NK-92 (cell line): ENCODE measurements around the gene HS1BP3.

Experiments
- DNase-seq: peaks from one replicate; lab custom pipeline; 2025; ENCODE audit not compliant: unreplicated experiment; lab: John Stamatoyannopoulos, UW

Gene HS1BP3

DNA sequence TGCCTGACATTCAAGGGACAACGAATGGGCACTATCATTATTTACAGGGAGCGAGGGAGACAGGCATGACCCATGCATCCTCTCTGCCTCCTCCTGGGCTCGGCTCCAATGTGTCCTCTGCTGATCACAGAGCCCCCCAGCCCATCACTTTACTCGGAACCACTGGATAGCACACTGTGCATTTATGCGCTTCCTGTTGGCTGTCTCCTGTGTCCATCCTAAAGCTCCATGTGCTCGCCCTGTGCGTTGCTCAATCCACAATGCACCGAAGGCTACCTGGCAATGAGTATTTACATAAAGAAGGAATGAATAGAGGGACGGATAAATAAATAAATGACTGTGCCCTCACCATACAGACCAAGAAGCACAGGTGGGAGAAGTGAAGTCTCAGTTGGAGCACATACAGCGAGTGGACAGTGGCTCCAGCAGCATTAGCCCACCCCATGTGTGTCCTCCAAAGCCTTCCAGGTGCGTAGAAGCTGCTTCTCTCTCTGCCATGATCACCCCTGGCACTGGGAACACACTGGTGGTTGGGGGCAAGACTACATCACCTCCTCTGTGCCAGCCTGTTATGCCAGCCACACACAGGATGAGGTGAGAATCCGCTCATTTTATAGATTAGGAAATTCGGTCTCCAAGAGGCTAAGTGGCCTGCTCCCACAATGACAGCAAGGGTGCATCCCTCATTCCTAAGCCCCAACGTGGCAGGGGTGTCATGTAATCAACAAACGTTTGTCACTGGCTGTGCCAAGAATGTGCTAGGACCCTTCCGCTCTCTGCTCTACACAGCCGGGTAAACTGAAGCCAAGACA, 13.7 kb upstream of the HS1BP3 start:
- DNase-seq, result no peak

DNA sequence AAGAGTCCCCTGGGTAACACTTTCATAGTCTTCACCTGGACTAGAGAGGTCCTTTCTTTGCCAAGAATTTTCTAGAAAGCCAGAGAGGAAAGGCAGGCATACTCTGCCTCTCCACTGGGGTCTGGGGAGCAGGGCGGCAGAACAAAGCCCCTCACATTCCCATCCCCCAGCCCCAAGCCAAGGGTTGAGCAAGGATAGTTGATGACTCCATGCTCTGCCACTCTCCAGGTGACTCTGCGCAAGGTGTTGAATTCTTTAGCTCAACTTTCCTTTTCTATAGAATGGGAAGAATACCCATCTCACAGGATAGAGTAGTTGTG, 13.1 kb upstream of the HS1BP3 start:
- DNase-seq, result no peak

DNA sequence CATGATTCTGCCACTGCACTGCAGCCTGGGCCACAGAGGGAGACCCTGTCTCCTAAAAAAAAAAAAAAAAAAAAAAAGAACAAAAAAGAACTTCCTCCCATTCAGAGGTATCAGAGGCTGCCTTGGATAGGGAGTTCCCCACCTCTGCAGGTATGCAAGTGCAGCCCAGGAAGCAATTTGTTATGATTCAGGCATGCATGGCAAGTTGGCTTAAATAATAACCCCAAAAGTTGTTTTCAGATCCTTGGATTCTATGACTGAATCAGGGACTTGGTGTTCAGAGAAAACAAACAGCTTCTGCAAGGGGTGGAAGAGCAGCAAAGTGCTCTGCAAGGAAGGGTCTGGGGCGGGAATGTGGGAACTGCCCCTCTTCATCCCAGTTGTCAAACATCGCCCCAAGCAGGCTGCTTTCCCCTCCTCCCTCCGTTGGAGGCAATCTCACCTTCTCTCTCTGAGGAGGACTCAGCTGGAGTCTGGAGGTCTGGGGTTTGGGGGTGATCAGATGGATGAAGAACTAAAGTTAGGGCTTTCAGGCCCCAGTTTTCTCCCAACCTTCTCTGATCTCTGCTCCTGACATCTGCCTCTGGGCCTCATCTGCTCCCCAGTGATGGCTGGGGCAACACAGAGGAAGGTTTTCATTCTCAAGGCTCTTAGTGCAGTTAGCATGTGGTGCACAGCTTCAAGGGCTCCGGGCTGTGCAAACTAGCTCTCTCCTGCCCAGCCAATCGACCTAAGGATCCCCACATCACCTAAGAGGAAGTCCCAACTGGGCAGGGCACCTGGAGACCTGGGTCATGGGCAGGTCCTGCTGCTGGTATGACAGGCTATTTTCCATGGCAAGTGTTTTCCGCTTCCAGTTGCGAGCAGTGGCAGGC, 12.5 kb upstream of the HS1BP3 start:
- DNase-seq, result no peak

DNA sequence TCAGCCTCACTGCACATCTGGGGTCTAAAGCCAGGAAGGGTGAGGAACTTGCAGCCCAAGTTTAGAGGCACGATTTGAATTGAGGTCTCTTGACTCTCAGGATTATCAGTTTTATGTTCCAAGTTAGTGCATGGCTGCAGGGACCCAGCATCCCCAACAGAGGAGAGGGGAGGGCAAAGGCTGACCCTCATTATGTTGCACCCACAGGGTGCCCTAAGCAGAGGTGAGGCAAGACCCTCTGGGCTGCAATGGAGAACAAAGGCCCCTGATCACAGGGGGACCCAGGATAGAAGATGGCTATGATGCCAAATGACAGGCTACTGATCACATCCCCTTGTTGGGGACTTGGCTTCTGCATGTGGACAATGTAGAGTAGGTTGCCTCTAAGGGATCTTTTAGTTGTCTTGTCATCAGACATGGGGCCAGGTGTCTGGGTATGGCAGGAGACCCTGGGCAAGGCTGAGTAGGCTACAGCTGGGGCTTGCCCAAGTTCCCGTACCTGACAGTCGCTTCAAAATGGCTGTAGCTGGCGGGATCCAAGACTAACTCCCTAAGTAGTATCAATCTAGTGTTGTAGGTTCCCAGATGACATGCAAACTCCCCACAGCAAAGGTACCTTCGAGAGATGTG, 11.5 kb upstream of the HS1BP3 start:
- no peak for DNase-seq

DNA sequence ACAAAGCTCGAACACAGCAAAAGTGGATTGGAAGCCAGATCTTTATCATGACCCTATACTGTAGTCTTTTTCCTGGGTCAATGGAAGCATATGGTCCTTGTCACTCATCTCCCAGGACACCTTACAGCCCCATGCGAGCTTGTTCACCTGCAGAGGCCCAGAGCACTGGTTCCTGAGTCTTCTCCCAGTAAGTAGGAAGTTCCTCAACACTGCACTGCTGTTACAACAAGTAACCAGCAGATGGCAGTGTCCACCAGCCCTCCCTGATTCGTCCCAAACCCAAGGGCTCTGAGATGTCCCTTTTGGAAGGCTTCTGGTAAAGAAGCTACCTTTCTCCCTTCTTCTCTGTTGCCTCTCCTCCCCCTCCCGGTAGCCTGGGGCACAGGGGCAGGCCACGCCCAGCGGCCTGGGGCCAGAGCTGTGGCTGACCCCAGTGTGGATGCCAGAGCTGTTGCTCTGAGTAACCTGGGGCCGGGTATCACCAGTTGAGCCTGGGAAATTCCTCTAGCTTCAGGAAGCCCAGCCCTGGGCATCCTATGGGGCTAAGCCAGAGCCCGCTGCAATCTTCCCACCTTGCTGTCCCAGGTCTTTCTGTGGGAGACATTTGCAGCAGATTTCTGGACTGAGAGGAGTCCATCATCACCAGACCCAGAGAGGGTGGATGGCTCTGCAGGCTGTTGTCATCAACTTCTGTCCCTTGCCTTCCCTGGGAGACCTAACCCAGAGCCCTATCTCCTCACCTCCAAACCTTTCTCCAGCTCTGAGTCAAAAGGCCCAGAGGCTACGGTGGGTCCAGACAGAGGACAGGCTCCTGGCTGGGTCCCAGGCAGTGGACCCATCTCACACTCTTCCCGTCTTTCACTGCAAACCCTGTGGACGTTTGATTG, 10.8 kb upstream of the HS1BP3 start:
- no peak for DNase-seq

DNA sequence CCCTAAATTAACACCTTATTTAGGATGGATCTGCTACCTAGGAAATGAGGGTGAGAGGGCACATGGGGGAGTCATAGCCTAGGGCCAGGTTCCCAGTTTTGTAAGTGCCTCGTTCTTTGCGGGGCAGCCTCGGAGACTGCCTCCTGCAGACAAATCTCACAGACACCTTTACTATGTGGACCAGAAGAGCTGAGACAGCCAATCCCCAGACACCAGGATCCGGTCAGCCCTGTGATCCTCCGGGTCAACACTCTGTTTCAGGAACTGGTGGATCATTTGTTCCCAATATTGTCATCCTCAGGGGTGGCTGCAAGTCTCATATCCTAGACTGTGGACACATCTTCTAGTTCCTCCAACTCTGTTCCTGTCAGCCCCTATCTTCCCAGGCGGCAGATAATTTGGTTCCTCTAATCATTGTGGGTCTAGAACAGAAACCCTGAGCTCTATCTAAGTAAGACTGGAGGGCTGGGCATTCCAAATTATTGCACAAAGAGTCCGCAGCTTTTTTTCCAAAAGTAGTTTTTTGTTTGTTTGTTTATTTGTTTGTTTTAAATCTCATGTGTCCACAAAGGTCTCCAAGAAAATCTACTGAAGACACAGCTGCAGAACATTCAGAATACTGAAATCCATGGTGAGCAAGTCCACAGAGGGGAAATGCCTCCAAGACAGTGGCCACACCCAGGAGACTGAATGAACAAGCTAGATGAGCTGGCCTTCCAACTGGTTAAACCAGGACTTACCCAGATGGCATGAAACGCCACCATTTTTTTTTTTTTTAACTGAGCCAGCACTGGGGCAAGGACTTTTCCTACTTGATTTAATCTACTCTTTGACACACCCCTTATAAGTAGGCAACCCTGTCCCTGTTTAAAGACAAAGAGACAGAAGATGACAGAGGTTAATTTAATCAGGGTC, 9.9 kb upstream of the HS1BP3 start:
- DNase-seq, result no peak

DNA sequence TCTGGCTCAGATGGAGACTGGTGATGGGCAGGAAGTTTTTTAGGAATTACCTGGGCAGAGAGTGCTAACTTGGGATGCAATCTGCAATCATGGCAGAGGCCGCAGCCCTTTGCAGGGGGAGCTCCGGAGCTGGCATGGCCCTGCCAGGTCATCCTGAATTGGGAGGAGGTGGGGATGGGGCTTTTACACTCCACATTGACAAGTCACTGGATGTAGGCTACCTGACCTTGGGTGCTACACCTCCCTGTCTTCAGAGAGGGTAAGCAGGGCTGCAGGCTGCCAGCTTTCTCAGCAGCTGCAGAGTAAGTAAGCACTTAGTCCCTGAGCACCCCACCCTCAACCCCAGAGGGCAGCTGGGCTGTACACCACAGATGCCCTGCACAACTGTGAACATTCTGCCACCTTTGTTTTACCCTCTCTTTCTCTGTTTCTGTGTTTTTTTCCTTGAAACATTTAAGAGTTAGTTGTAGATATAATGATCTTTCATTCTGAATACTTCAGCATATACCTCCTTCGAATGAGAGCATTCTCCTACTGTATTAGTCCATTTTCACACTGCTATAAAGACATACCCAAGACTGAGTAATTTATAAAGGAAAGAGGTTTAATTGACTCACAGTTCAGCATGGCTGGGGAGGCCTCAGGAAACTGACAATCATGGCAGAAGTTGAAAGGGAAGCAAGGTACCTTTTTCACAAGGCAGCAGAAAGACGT, 6.8 kb upstream of the HS1BP3 start:
- DNase-seq, result no peak

DNA sequence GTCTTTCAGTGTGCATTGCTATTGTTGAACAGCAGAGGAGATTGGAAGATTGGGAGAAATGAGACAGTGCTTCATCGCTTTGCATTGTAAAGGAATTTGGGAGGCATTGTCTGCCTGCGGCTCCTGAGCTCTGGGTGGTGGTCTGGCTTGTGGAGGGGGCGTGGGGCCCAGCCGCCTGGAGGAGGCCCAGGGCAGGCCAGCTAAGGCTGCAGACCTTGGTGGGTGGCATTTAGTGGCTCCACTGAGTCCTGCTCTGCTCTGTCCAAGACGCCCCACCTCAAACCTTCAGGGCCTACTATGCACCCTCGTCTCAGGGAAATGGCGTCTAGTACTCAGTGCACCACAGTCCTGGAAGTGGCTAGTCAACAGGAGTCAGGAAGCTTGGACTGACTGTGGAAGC, 5.7 kb upstream of the HS1BP3 start:
- DNase-seq, result no peak

DNA sequence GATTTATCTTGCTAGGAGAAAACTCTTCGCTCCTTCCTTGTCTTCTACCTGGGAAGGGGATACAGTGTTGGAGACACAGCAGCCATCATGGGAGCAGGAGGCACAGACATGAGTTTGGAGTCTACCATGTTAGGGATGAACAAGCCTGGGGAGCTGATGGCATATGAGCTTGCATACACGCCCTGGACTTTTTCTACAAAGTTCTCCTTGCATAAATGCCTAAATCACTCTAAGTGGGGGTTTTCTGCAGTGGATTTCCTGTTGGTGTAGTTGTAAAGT, 3.6 kb upstream of the HS1BP3 start:
- DNase-seq, result no peak

DNA sequence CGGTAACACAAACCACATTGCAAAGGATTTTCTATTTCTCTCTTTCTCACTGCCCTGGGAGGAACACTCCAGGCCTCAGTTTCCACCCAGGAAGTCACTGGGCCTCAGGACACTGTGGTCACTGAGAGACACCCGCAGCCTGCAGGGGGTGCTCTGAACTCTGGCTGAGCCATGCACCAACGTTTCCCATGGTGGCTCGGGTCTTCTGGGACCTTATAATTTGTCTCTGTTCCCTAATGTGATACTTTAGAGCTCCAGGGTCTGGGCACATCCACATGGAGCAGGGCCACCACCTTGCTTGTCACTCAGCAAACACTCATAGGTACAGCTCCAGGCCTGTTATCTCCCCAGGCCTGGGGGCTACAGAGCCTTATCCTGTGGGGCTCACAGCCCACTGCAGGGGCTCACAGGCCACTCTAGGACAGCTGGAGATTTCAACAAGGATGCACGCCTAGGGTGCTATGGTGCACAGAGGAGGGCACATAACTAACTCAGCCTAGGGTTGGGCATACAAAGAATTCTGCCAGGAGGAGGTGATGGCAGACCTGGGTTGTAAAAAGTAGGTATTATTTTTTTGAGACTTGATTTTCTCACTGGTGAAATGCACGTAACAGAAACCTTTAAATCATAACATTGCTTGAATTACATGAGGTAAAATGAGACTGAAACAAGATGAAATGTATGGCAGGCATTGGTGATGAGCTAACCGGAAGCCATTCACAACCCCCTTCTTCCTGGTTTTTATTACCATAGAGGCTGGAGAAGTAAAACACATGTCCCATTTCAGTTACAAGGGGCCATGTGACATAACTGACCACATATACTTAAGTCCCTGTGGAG, 3.0 kb upstream of the HS1BP3 start:
- no peak for DNase-seq

DNA sequence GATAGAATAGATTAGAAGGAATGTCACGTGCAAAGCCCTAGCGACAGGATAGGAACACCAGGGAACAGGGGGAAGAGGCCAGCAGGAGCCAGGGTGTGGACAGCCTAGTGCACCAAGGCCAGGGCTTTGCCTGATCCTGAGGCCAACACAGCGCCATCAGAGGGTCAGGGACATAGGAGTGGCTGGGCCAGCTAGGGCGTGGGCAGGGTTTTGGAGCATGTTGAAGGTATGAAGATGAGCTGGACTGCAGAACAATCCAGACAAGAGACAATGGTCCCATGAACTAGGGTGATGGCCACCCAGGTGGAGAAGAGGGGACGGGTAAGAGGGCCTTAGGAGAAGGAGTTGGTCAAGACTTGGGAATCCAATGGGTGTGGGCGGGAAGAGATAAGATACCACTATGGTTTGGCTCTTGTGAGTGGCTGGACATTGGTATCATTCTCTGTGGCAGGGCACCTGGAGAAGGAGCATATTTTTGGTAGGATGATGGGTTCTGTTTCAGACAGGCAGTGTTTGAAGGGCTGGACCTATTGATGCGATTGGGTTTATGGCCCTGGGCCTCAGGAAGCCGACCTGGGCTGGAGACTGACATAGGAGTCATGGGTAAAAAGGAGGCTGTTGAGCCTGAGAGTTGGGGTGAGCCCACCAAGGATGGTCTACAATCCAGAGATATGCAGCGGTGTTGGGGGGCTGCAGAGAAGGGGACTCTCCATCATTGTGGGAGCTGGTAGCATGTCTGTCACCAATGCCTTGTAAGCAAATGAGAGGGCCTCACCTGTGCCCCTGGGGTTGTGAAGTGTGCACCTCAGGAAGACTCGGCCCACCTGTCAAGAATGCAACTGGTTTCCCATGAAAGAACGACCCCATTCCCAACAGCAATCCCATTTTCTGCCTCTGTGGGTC, 2.0 kb upstream of the HS1BP3 start:
- no peak for DNase-seq

DNA sequence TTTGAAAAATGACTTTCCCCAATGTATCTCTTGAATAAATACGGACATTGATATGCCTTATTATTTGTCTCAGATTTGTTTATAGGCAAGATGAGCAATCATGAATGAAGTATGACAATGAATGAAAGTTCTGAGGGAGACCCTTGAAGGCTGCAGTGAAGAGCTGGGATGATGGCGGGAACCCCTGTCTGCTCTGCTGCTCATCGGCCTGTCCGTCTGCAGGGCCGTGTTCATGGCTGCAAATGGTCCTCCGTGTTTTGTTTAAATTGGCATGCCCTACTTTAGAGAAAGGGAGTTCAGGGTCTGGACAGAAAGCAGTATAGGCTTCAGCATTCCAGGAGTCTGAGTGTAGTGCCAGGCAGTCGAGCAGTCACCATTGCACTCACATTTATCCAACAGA, 1.2 kb upstream of the HS1BP3 start:
- DNase-seq, result no peak

DNA sequence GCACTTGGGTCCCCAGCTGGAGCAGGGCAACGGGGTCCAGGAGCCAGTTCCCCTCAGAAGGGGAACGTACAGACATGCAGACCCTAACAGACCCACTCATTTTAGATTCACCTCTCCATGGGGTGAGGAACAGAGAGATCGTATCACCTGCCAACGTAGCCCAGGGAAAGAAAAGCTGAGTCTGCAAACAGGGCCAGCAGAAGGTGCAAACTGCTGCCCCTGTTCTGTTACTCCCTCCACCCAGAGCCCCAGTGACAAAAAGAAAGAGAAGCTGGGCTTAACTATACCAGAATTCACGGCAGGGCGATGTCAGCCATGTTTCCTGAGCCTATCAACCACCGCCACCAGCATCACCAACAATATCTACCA, 817 bp upstream of the HS1BP3 start:
- no peak for DNase-seq

DNA sequence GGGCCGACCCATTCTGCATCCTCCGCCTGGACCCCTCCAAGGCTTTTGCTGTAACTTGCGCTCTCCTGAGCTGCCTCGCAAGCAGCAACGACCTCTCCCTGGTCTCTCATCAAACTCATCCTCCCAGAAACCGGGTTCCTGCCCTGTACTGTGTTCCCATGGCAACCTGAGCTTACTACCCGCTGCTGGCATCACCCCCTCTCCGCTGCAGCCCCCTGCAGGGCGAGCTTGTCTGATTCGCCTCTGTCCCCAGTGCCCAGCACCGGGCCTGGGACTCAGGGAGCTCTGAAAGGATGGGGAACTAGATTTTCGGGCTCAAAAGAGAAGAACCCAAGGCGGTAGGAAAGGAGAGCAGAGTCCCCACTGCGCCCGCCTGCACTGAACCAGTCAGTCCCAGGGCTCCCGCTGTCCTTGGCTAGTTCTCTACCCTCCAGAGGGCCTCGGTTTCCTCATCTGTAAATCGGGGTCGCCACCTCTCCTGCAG, 463 bp downstream of the HS1BP3 start:
- DNase-seq, result no peak

DNA sequence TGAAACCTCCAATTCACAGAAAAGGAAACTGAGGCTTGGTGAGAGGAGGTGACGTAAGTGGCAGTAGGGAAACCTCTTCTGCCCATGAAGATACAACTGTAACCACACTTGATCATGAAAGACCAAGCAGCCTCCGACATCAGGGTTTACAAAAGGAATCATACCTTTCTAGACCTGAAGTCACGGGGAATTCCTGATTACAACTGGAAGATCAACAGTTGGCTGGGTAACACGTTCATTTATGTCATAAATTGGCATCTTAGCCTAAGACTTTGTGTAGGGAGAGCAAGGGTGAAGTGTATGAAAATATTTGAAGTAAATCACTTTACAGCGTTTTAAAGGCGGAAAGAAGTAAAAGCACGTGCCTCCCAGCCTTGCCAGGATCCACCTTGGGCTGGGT, 922 bp downstream of the HS1BP3 start:
- no peak for DNase-seq

DNA sequence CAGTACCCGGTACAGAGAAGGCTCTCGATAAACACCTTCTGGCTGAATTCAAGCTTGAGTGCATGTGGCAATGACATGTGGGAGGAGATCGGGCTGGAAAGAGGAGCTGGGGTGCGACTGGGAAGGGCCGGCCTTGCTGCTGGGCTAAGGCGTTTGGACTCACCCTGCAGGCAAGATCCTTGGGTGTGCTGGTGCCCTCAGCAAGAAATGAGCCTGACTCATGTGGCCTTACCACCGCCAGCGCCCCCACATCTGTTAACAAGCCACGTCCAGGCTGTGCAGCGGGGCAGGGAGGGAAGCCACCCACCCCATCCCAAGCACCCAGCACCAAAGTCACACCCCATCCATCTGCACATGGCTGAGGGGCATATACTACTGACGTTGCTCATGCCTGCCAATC, 1.3 kb downstream of the HS1BP3 start:
- no peak for DNase-seq

DNA sequence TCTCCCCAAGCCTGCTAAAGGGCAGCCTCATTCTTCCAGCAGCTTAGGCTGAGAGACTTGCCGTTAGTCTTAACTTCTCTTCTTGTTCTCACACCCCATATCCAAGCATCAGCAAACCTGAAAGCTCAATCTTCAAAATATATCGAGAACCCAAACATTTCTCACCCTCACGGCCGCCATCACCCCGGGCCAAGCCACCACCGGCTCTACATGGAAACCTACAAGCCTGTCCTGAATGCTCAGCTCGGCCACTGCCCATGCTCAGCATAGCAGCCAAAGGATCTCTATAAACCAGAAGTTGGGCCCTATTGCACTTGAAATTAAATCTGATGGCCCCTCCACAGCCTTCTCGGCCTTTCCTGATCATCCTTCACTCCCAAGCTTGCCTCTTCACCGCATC, 2.1 kb downstream of the HS1BP3 start:
- DNase-seq, result no peak

DNA sequence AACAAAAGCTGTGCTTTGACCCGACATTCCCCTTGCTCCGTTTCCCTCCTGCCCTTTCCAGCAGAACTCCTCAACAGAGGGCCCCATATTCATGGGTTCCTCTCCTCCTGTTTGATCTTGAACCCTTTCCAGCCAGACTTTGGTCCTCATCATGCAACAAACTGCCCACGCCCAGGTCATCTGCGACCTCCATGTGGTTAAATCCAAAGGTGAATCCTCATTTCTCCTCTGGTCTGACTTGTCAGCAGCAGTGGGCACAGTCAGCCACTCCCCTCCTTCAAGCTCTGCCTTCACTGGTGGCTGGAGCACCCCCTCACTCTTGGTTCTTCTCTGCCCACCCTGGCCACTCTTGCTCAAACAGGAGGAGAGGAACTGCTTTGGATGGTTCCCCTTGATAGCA, 2.7 kb downstream of the HS1BP3 start:
- DNase-seq, result no peak
